Thymus (tissue), 11 donors: Measurements from ENCODE around the gene CTSE. TPM values are rescaled to one million over a fixed set of nuclear protein-coding genes. Genes with fewer than 3 reads are reported as not detected.

ENCODE experiments used
- DNase-seq, 9 donors: peaks; one replicate each; pipeline ENCODE4 v3.0.0-alpha.2; 2013; ENCODE audit warnings: low spot score in 9 of 9, low read depth in 6 of 9, missing footprints in 1 of 9
- H3K27ac ChIP-seq, 2 donors: one replicate each; pipeline ENCODE4 v1.5.1; 2013; ENCODE audit warnings: control low read depth in 1 of 2, low read depth in 1 of 2, low read length in 1 of 2, mild to moderate bottlenecking in 1 of 2, moderate library complexity in 1 of 2
- H3K27me3 ChIP-seq, 2 donors: one replicate each; pipeline ENCODE4 v1.5.1; 2013; ENCODE audit warnings: low read length in 1 of 2; ENCODE audit not compliant: control insufficient read depth in 2 of 2, insufficient read depth in 1 of 2
- H3K36me3 ChIP-seq, 2 donors: one replicate each; pipeline ENCODE4 v1.5.1; 2013; ENCODE audit warnings: low read length in 1 of 2, mild to moderate bottlenecking in 1 of 2, moderate library complexity in 1 of 2; ENCODE audit not compliant: control insufficient read depth in 2 of 2, insufficient read depth in 2 of 2
- H3K4me1 ChIP-seq, 2 donors: one replicate each; pipeline ENCODE4 v1.5.1; 2013; ENCODE audit warnings: low read length in 2 of 2; ENCODE audit not compliant: control insufficient read depth in 2 of 2, insufficient read depth in 2 of 2
- H3K4me3 ChIP-seq, 2 donors: one replicate each; pipeline ENCODE4 v1.5.1; 2013; ENCODE audit warnings: low read length in 2 of 2, control low read depth in 1 of 2, mild to moderate bottlenecking in 1 of 2
- H3K9me3 ChIP-seq, 2 donors: one replicate each; pipeline ENCODE4 v1.5.1; 2013; ENCODE audit warnings: low read length in 1 of 2, mild to moderate bottlenecking in 1 of 2; ENCODE audit not compliant: control insufficient read depth in 2 of 2, insufficient read depth in 1 of 2
- WGBS: extraction: QIAGEN DNeasy Blood & Tissue Kit; methylation state at CpG from one replicate; pipeline ENCODE4 v1.1.7; 2013; 5-methylcytosine and 5-hydroxymethylcytosine counted together
- polyA plus RNA-seq: library from polyadenylated mRNA; stranded (reverse); fragments of 200-250 nt; gene quantifications from one replicate; pipeline ENCODE4 v1.2.3, GENCODE V29; 2013
- total RNA-seq: library from RNA; stranded (reverse); fragments of 120-200 nt; gene quantifications from one replicate; pipeline ENCODE4 v1.2.4, GENCODE V29; 2013
- donor health status: healthy.

The CTSE gene
- total and polyA plus RNA-seq, 2 donors: 1.4 to 3.1 TPM

DNA sequence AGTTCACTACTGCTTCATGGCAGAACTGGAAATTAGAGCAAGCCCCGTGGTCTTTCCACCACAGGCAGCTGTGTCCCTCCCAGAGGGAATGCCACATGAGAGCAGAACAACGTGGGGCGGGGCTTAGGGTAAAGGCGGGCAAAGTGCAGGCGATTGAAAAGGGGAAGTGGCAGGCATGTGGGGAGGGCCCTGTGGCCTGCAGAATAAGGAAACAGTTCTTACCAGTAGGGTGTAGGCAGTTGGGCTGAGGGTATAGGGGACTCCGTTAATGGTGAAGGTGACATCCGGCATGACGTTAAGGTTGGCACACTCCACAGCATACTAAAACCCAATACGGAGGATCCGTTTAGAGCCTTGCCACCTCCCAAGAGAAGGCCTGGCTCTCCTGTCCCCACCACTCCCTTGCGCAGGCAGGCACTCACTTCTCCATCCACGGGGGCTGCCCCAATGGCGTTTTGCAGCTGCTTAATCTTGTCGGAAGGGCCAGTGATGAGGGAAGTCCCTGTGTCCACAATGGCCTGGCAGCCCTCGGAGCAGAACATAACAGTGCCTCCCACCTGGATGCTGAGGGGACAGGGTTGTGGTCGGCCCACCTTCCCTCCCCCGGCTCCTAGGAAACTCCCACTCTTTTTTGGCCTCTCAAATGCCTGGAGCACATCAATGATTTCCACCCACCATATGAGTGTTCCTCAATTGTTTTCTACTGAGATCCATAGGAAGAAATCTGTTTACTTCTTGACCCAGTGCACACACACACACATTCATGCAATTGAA, 11.4 kb downstream of the CTSE start:
- WGBS: 19% methylated on average over 17 of the region's 17 CpGs
- Histone ChIP-seq H3K27ac (peak overlapping the region; percentile 71 to 81), H3K4me1 (peaks cover 19 to 35% of the 10 kb centered on the region in 2 donors), H3K36me3 (no peaks in the 10 kb centered on the region), H3K27me3 (no peaks in the 10 kb centered on the region), H3K9me3 (no peaks in the 10 kb centered on the region), H3K4me3 (no peak overlapping the region)
- DNase-seq: peak in 5 of 9 donors; percentile 58 to 83 (median 62)

DNA sequence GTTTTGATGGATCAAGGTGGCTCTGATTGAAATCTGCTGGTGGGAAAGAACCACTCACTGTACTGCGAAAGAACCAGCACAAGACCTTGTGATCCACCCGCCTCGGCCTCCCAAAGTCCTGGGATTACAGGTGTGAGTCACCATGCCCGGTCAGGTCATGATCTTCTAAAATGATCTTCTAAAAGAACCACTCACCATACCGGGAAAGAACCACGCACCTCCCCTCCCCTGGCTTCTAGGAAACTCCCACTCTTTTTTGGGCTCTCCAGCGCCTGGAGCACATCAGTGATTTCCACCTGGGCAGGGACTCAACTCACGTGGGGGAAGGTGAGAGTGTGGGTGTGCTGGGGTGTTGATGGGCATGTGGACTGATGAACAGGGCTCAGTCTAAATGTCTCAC, 12.6 kb downstream of the CTSE start:
- H3K4me1 ChIP-seq: peaks cover 19 to 36% of the 10 kb centered on the region in 2 donors
- H3K27me3 ChIP-seq: no peaks in the 10 kb centered on the region
- WGBS: 96% methylated on average over 8 of the region's 8 CpGs
- H3K4me3 ChIP-seq: no peak overlapping the region
- H3K9me3 ChIP-seq: no peaks in the 10 kb centered on the region
- DNase-seq: no peak
- H3K36me3 ChIP-seq: no peaks in the 10 kb centered on the region
- no peak overlapping the region for H3K27ac ChIP-seq

DNA sequence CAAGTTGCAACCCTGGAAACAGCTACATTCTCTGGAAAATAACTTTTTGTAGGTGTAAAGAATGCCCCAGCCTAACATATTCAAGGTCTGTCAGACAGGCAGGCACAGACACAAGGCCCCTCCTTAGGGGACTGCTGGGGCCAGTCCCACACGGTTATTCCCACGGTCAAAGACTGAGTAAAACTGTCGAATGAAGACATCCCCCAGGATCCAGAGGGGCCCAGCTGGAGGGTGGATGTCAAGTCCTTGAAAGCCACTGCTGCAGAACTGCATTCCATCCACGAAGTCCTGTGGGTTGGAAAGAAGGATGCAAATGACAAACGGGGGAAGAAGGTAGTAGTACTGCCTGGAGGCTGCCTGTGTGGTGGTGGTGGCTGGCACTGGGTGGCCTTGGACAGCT, 13.6 kb downstream of the CTSE start:
- Histone ChIP-seq H3K36me3 (no peaks in the 10 kb centered on the region), H3K4me1 (peaks cover 19 to 45% of the 10 kb centered on the region in 2 donors), H3K9me3 (no peaks in the 10 kb centered on the region), H3K27ac (no peak overlapping the region), H3K4me3 (no peak overlapping the region), H3K27me3 (no peaks in the 10 kb centered on the region)
- 96% methylated on average over 5 of the region's 5 CpGs for whole genome bisulfite sequencing
- no peak for DNase-seq

DNA sequence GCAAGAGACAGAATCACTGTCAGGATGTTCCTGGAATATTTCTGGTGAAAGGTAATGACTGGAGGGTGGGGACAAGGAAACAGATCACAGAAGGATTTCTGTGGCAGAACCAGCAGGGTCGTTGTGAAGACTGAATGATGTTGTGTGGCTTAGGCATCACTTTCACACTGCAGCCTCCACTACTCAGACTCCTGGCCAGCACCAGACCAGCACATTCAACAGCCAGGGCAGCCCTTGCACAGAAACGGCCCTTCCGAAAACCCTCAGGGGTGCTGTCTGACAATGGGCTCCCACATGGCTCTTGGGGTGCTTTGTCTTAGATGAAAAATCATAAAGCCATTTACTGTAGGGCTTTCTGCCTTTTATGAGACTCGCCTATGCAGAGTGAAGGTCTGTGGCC, 16.7 kb downstream of the CTSE start:
- Histone ChIP-seq H3K36me3 (no peaks in the 10 kb centered on the region), H3K4me1 (peaks cover under 1 to 29% of the 10 kb centered on the region in 2 donors), H3K27ac (no peak overlapping the region), H3K27me3 (no peaks in the 10 kb centered on the region), H3K4me3 (no peak overlapping the region), H3K9me3 (no peaks in the 10 kb centered on the region)
- no peak for DNase-seq
- WGBS: 97% methylated on average over 4 of the region's 4 CpGs

DNA sequence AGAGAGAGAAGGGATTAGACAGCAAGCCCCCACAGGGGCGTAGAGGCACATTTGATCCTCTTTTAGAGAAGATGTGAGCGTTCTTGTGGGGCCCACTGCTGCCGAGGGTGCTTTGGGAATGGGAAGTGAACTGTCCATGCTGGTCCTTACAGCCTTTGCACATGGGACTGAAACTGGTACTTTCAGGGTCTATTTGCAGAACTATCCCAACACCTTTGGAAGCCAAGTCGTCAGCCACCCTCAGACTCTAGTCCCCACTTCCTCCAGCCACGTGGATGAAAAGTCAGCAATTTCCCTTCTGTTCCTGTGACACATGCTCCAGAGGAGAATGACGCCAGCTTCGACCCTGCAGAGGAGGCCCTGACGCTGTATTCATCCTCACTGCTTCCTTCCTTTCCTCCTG, 17.9 kb downstream of the CTSE start:
- peak in 1 of 9 donors; percentile 28 for DNase-seq
- Histone ChIP-seq H3K27ac (no peak overlapping the region), H3K4me1 (peaks cover 0 to 23% of the 10 kb centered on the region in 2 donors)

DNA sequence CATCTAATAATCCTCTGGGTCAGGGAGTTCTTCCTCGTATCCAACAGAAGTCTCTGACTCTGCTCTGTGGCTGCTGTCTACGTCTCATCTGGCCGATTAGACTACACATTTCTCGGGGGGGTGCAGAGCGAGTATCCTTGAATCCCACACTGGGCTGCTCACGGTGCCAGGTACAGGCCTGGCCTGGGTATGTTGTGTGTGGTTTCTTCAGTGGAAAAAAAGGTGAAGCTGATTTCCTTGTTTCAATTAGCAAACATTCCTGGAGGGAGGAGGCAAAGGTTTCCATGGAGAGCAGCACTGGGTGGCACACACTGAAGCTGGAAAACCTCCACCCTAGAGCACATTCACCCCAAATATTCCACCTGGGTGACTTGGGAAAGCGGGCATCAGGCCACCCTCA, 18.5 kb downstream of the CTSE start:
- Histone ChIP-seq H3K36me3 (no peaks in the 10 kb centered on the region), H3K27me3 (no peaks in the 10 kb centered on the region), H3K27ac (peak overlapping the region in 1 of 2 donors; percentile 27), H3K9me3 (no peaks in the 10 kb centered on the region), H3K4me1 (peaks cover 0 to 23% of the 10 kb centered on the region in 2 donors), H3K4me3 (no peak overlapping the region)
- no peak for DNase-seq
- WGBS: 97% methylated on average over 7 of the region's 7 CpGs

More for the DNA sequence above, 17.9 kb downstream of the CTSE start:
- WGBS: 61% methylated on average over 8 of the region's 8 CpGs
- Histone ChIP-seq H3K9me3 (no peaks in the 10 kb centered on the region), H3K36me3 (no peaks in the 10 kb centered on the region), H3K4me3 (no peak overlapping the region), H3K27me3 (no peaks in the 10 kb centered on the region)

DNA sequence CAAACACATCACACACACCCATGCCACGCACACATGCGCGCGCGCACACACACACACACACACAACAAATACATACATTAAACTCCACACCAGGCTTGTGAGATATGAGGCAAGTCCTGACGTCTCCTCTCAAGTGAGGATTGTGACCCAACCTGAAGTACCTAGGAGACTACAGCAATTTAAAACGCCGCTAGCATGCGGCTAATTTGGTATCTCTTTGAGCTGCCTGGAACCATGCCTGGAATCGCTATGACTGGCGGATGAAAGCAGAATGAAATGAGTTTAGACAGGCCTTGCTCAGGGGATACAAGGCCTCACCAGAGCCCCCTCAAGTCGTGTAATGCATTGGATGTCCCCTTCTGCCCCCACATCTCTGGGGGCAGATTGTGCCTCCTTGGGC, 18.9 kb downstream of the CTSE start:
- peak in 1 of 9 donors; percentile 33 for DNase-seq
- H3K27me3 ChIP-seq: no peaks in the 10 kb centered on the region
- WGBS: 86% methylated on average over 12 of the region's 12 CpGs
- no peak overlapping the region for H3K4me3 ChIP-seq
- peaks cover 0 to 23% of the 10 kb centered on the region in 2 donors for H3K4me1 ChIP-seq
- H3K27ac ChIP-seq: peak overlapping the region in 1 of 2 donors; percentile 27
- H3K9me3 ChIP-seq: no peaks in the 10 kb centered on the region
- H3K36me3 ChIP-seq: no peaks in the 10 kb centered on the region

DNA sequence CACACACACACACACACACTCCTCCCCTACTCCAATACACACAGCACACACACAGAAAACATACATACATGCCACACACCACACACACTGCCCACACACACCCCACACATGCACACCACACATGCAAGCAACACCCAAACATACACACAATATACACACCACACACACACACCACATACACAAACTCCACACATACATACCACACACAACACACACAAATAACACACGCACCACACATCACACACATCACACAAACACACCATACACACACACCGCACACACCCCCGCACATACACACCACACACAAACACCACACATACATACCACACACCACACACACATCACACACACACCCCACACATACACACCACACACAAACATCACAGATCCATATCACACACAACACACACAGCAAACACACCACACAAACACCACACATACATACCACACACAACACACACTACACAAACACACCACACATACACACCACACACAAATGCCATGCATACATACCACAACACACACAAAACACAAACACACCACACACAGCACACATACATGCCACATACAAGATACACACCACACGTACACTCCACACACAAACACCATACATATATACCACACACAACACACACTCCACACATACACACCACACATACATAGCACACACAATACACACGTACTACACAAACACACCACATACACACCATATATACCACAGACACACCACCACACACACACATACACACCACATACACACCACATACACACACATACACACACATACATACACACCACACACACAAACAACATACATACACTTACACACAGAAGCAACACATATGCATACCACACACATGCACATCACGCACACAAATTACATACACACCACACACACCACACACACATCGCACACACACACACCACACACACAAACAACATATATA, 19.6 kb downstream of the CTSE start:
- no peak for DNase-seq
- Histone ChIP-seq H3K27ac (peak overlapping the region; percentile 48 to 63), H3K36me3 (no peaks in the 10 kb centered on the region), H3K4me3 (no peak overlapping the region), H3K9me3 (no peaks in the 10 kb centered on the region), H3K27me3 (no peaks in the 10 kb centered on the region), H3K4me1 (peaks cover 0 to 23% of the 10 kb centered on the region in 2 donors)
- 96% methylated on average over 7 of the region's 7 CpGs for WGBS
